GM21717 (cell line): ENCODE data around the gene TGFB1I1.
"Not testable (repeated sequence)": the region's sequence is repeated elsewhere in the genome, so short reads cannot be mapped to it uniquely, and the experiment has no call there.

Source experiments
- ATAC-seq: cut with Tn5 transposase; IDR thresholded peaks from one replicate; pipeline ENCODE4 v1.9.1; 2021; ENCODE audit warnings: mild to moderate bottlenecking, moderate library complexity; ENCODE audit not compliant: unreplicated experiment

The TGFB1I1 gene

GRCh38 chr16:31487071-31487719 lies 15.2 kb downstream of the TGFB1I1 start:
- ATAC-seq: no peak

- ATAC-seq: peak; percentile 73
Observed at GRCh38 chr16:31487720-31488467, 15.9 kb downstream of the TGFB1I1 start.

- ATAC-seq: no peak
Observed at GRCh38 chr16:31488468-31489297, 16.7 kb downstream of the TGFB1I1 start.

GRCh38 chr16:31489298-31489564 lies 17.3 kb downstream of the TGFB1I1 start:
- ATAC-seq: no peak

- no peak for ATAC-seq
Observed at GRCh38 chr16:31489616-31490584, 17.9 kb downstream of the TGFB1I1 start.

GRCh38 chr16:31491778-31492418 lies 19.9 kb downstream of the TGFB1I1 start:
- no peak for ATAC-seq

GRCh38 chr16:31493506-31494125 lies 21.7 kb downstream of the TGFB1I1 start:
- no peak for ATAC-seq

GRCh38 chr16:31496670-31497069 lies 24.7 kb downstream of the TGFB1I1 start:
- no peak for ATAC-seq

GRCh38 chr16:31498493-31498892 lies 26.5 kb downstream of the TGFB1I1 start:
- no peak for ATAC-seq

- no peak for ATAC-seq
Observed at GRCh38 chr16:31499928-31500327, 28.0 kb downstream of the TGFB1I1 start.

- ATAC-seq: no peak
Observed at GRCh38 chr16:31501226-31501965, 29.4 kb downstream of the TGFB1I1 start.

GRCh38 chr16:31501966-31502348 lies 30.0 kb downstream of the TGFB1I1 start:
- no peak for ATAC-seq

GRCh38 chr16:31502981-31503380 lies 31.0 kb downstream of the TGFB1I1 start:
- ATAC-seq: no peak

GRCh38 chr16:31503555-31503954 lies 31.6 kb downstream of the TGFB1I1 start:
- ATAC-seq: not testable (repeated sequence)

GRCh38 chr16:31504159-31504558 lies 32.2 kb downstream of the TGFB1I1 start:
- ATAC-seq: no peak

- ATAC-seq: no peak
Observed at GRCh38 chr16:31505483-31505882, 33.5 kb downstream of the TGFB1I1 start.

- ATAC-seq: peak; percentile 2
Observed at GRCh38 chr16:31507617-31507928, 35.6 kb downstream of the TGFB1I1 start.

GRCh38 chr16:31507929-31508705 lies 36.2 kb downstream of the TGFB1I1 start, which contains the start of gene RUSF1:
Gene RUSF1, minus strand, starts transcription at chr16:31508391. Its CDS starts 18 bp downstream, at chr16:31508373.
- peak; percentile 78 for ATAC-seq
